ENCODE measurements around the gene SEMA4G. TPM values are rescaled to one million over a fixed set of nuclear protein-coding genes. Genes with fewer than 3 reads are reported as not detected.

SEMA4G gene
- polyA plus RNA-seq, 1 donor from 2014 or later, result 1.7 TPM

DNA sequence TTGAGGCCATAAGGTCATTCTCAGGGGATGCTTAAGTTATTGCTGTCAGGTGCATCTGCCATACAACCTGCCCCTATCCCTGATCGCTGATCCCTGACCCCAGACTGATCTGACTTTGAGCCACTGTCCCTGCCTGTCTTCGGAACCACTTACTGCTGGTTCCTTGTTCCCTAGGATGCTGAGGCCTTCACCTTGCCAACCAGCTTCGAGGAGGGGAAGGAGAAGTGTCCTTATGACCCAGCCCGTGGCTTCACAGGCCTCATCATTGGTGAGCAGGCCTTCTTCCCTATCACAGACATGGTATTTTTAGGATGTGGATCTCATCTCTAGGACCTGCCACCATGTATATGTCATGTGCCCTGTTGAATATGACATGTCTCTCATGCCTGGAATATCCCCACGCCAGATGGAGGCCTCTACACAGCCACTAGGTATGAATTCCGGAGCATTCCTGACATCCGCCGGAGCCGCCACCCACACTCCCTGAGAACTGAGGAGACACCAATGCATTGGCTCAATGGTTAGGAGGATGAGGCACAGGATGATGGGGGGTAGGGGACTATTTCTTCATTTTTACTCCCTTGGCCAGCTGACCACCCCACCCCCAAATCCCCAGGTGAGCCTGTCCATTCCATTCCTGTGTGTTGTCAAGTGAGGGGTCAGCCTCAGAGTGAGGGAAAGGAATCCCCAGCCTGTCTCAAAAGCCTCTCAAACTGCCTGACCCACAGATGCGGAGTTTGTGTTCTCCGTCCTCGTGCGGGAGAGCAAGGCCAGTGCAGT is 9.0 kb downstream of the SEMA4G start:
- Histone ChIP-seq H3K36me3 (ENCODE audit: insufficient read depth, low read length) (no peaks in the 10 kb centered on the region), H2AFZ (ENCODE audit: low read depth, low read length) (no peak overlapping the region), H3F3A (ENCODE audit: insufficient read depth, low read length, poor library complexity, severe bottlenecking) (no peaks in the 10 kb centered on the region), H3K27ac (ENCODE audit: low read length) (no peak overlapping the region), H3K9ac (ENCODE audit: low read length) (no peak overlapping the region), H3K79me2 (replicated peaks; ENCODE audit: insufficient read depth, low read length) (no peaks in the 10 kb centered on the region), H3K9me3 (ENCODE audit: low read length) (no peaks in the 10 kb centered on the region), H3K9me2 (ENCODE audit: insufficient read depth, low read length) (no peaks in the 10 kb centered on the region), H4K20me1 (ENCODE audit: insufficient read depth) (no peaks in the 10 kb centered on the region), H3K4me3 (ENCODE audit: low read length) (no peak overlapping the region), H3K27me3 (ENCODE audit: insufficient read depth, low read depth, low read length) (no peaks in the 10 kb centered on the region), H3K4me2 (ENCODE audit: low read length) (no peak overlapping the region)
- TF ChIP-seq, protein P1, sequence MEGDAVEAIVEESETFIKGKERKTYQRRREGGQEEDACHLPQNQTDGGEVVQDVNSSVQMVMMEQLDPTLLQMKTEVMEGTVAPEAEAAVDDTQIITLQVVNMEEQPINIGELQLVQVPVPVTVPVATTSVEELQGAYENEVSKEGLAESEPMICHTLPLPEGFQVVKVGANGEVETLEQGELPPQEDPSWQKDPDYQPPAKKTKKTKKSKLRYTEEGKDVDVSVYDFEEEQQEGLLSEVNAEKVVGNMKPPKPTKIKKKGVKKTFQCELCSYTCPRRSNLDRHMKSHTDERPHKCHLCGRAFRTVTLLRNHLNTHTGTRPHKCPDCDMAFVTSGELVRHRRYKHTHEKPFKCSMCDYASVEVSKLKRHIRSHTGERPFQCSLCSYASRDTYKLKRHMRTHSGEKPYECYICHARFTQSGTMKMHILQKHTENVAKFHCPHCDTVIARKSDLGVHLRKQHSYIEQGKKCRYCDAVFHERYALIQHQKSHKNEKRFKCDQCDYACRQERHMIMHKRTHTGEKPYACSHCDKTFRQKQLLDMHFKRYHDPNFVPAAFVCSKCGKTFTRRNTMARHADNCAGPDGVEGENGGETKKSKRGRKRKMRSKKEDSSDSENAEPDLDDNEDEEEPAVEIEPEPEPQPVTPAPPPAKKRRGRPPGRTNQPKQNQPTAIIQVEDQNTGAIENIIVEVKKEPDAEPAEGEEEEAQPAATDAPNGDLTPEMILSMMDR (IDR thresholded peaks at IDR 0.05; ENCODE audit: poor library complexity, severe bottlenecking), result no peak
- no peak for TF ChIP-seq EZH2 (IDR thresholded peaks at IDR 0.05; ENCODE audit: borderline replicate concordance, insufficient read depth, low read length, poor library complexity, severe bottlenecking)
- no peak for TF ChIP-seq TAF1 (IDR thresholded peaks at IDR 0.05; ENCODE audit: low read depth)
- TF ChIP-seq SMC3 (conservative IDR thresholded peaks at IDR 0.05; ENCODE audit: poor library complexity), result no peak
- TF ChIP-seq, protein P2, sequence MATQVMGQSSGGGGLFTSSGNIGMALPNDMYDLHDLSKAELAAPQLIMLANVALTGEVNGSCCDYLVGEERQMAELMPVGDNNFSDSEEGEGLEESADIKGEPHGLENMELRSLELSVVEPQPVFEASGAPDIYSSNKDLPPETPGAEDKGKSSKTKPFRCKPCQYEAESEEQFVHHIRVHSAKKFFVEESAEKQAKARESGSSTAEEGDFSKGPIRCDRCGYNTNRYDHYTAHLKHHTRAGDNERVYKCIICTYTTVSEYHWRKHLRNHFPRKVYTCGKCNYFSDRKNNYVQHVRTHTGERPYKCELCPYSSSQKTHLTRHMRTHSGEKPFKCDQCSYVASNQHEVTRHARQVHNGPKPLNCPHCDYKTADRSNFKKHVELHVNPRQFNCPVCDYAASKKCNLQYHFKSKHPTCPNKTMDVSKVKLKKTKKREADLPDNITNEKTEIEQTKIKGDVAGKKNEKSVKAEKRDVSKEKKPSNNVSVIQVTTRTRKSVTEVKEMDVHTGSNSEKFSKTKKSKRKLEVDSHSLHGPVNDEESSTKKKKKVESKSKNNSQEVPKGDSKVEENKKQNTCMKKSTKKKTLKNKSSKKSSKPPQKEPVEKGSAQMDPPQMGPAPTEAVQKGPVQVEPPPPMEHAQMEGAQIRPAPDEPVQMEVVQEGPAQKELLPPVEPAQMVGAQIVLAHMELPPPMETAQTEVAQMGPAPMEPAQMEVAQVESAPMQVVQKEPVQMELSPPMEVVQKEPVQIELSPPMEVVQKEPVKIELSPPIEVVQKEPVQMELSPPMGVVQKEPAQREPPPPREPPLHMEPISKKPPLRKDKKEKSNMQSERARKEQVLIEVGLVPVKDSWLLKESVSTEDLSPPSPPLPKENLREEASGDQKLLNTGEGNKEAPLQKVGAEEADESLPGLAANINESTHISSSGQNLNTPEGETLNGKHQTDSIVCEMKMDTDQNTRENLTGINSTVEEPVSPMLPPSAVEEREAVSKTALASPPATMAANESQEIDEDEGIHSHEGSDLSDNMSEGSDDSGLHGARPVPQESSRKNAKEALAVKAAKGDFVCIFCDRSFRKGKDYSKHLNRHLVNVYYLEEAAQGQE (IDR thresholded peaks at IDR 0.05; ENCODE audit: borderline replicate concordance), result no peak
- TF ChIP-seq EP300 (conservative IDR thresholded peaks at IDR 0.05; ENCODE audit: poor library complexity, severe bottlenecking), result no peak
- TF ChIP-seq POLR2AphosphoS5 (IDR thresholded peaks at IDR 0.05), result no peak
- TF ChIP-seq RAD21 (conservative IDR thresholded peaks at IDR 0.05), result no peak
- no peak for TF ChIP-seq MXI1 (conservative IDR thresholded peaks at IDR 0.05; ENCODE audit: poor library complexity, severe bottlenecking)

DNA sequence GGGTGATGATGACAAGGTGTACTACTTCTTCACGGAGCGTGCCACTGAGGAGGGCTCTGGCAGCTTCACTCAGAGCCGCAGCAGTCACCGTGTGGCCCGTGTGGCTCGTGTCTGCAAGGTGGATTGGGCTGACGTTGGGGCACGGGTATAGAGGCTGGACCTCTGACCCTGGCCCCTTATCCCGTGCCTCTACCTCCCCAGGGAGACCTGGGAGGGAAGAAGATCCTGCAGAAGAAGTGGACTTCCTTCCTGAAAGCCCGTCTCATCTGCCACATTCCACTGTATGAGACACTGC is 9.5 kb downstream of the SEMA4G start:
- Histone ChIP-seq H3K36me3 (ENCODE audit: insufficient read depth, low read length) (no peaks in the 10 kb centered on the region), H3K9ac (ENCODE audit: low read length) (no peak overlapping the region), H3K79me2 (replicated peaks; ENCODE audit: insufficient read depth, low read length) (no peaks in the 10 kb centered on the region)

More for the DNA sequence above, 9.5 kb downstream of the SEMA4G start:
- TF ChIP-seq RAD21 (conservative IDR thresholded peaks at IDR 0.05), result no peak
- no peak for TF ChIP-seq EP300 (conservative IDR thresholded peaks at IDR 0.05; ENCODE audit: poor library complexity, severe bottlenecking)
- no peak for TF ChIP-seq TAF1 (IDR thresholded peaks at IDR 0.05; ENCODE audit: low read depth)
- no peak for TF ChIP-seq EZH2 (IDR thresholded peaks at IDR 0.05; ENCODE audit: borderline replicate concordance, insufficient read depth, low read length, poor library complexity, severe bottlenecking)
- no peak for TF ChIP-seq MXI1 (conservative IDR thresholded peaks at IDR 0.05; ENCODE audit: poor library complexity, severe bottlenecking)
- no peak for TF ChIP-seq POLR2AphosphoS5 (IDR thresholded peaks at IDR 0.05)
- TF ChIP-seq, protein P1 (IDR thresholded peaks at IDR 0.05; ENCODE audit: poor library complexity, severe bottlenecking), result no peak
- TF ChIP-seq SMC3 (conservative IDR thresholded peaks at IDR 0.05; ENCODE audit: poor library complexity), result no peak
- TF ChIP-seq, protein P2 (IDR thresholded peaks at IDR 0.05; ENCODE audit: borderline replicate concordance), result no peak
- H2AFZ ChIP-seq (ENCODE audit: low read depth, low read length), result no peak overlapping the region
- no peaks in the 10 kb centered on the region for H4K20me1 ChIP-seq (ENCODE audit: insufficient read depth)
- H3K27me3 ChIP-seq (ENCODE audit: insufficient read depth, low read depth, low read length), result no peaks in the 10 kb centered on the region
- no peaks in the 10 kb centered on the region for H3F3A ChIP-seq (ENCODE audit: insufficient read depth, low read length, poor library complexity, severe bottlenecking)
- H3K27ac ChIP-seq (ENCODE audit: low read length), result no peak overlapping the region
- no peak overlapping the region for H3K4me2 ChIP-seq (ENCODE audit: low read length)
- H3K9me3 ChIP-seq (ENCODE audit: low read length), result no peaks in the 10 kb centered on the region
- H3K9me2 ChIP-seq (ENCODE audit: insufficient read depth, low read length), result no peaks in the 10 kb centered on the region
- H3K4me3 ChIP-seq (ENCODE audit: low read length), result no peak overlapping the region
